ENCODE results near the gene TLX2. TPM values are rescaled to one million over a fixed set of nuclear protein-coding genes. Genes with fewer than 3 reads are reported as not detected.

Gene TLX2
- total and polyA plus RNA-seq, 2 of the 13 experiments (the other 11 are each of a cell fraction or from before 2014, with no cell fraction given): 0.05 to 0.20 TPM

DNA sequence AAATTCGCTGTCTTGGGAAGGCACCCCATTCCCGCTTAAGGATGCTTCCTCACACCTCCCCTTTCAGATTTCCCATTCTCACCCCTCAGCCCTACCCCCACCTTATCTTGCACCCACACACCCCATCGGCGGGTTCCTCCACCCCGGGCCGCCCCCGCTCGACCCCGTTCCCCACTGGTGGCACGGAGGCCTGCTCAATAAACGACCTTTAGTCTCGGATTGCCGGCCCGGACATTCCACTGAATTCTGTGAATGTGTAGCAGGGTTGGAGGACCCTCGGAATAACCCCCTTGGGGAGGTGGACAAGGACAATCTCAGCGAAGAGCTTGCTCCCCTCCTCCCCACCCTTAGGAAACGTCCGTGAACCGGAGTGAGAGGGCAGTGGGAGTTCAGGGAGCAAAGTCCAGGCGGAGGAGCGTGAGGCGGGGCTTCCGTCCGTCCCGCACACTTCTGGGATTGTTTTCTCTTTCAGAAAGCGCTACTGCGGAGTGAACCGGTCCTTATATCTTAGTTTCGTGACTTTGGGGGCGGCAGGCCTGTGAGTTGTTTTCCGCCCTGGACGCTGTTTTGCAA is 12.0 kb upstream of the TLX2 start (continued):
- TF ChIP-seq ZNF382 (CRISPR knock-in tag; IDR thresholded peaks at IDR 0.05; ENCODE audit: borderline replicate concordance) (no peak), SKI (IDR thresholded peaks at IDR 0.05; ENCODE audit: partially characterized antibody) (peak; percentile 89), IRX3 (CRISPR knock-in tag; IDR thresholded peaks at IDR 0.05; ENCODE audit: borderline replicate concordance, low read depth) (no peak), GABPA (IDR thresholded peaks at IDR 0.05; ENCODE audit: low read depth, low read length) (no peak), GABPA (CRISPR knock-in tag; IDR thresholded peaks at IDR 0.05; ENCODE audit: low read depth) (peak; percentile 80), ZBED4 (CRISPR knock-in tag; IDR thresholded peaks at IDR 0.05; ENCODE audit: borderline replicate concordance) (0 out of 2 replicates have a peak, but pooled peaks have one; percentile 16), ZNF512 (CRISPR knock-in tag; IDR thresholded peaks at IDR 0.05) (no peak), ZNF709 (CRISPR knock-in tag; IDR thresholded peaks at IDR 0.05) (no peak), ZNF652 (CRISPR knock-in tag; IDR thresholded peaks at IDR 0.05; ENCODE audit: borderline replicate concordance, low read depth) (0 out of 2 replicates have a peak, but pooled peaks have one; percentile 13), ZSCAN29 (CRISPR knock-in tag; conservative IDR thresholded peaks at IDR 0.05) (no peak), ZNF740 (CRISPR knock-in tag; IDR thresholded peaks at IDR 0.05) (0 out of 2 replicates have a peak, but pooled peaks have one; percentile 42), ZNF343 (CRISPR knock-in tag; IDR thresholded peaks at IDR 0.05) (no peak), NCOA2 (CRISPR knock-in tag; IDR thresholded peaks at IDR 0.05) (peak; percentile 86)
- TF ChIP-seq, protein P1, sequence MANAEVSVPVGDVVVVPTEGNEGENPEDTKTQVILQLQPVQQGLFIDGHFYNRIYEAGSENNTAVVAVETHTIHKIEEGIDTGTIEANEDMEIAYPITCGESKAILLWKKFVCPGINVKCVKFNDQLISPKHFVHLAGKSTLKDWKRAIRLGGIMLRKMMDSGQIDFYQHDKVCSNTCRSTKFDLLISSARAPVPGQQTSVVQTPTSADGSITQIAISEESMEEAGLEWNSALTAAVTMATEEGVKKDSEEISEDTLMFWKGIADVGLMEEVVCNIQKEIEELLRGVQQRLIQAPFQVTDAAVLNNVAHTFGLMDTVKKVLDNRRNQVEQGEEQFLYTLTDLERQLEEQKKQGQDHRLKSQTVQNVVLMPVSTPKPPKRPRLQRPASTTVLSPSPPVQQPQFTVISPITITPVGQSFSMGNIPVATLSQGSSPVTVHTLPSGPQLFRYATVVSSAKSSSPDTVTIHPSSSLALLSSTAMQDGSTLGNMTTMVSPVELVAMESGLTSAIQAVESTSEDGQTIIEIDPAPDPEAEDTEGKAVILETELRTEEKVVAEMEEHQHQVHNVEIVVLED (CRISPR knock-in tag; IDR thresholded peaks at IDR 0.05; ENCODE audit: borderline replicate concordance): no peak
- TF ChIP-seq, protein P2, sequence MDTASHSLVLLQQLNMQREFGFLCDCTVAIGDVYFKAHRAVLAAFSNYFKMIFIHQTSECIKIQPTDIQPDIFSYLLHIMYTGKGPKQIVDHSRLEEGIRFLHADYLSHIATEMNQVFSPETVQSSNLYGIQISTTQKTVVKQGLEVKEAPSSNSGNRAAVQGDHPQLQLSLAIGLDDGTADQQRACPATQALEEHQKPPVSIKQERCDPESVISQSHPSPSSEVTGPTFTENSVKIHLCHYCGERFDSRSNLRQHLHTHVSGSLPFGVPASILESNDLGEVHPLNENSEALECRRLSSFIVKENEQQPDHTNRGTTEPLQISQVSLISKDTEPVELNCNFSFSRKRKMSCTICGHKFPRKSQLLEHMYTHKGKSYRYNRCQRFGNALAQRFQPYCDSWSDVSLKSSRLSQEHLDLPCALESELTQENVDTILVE (CRISPR knock-in tag; IDR thresholded peaks at IDR 0.05): peak; percentile 88
- TF ChIP-seq, protein P3, sequence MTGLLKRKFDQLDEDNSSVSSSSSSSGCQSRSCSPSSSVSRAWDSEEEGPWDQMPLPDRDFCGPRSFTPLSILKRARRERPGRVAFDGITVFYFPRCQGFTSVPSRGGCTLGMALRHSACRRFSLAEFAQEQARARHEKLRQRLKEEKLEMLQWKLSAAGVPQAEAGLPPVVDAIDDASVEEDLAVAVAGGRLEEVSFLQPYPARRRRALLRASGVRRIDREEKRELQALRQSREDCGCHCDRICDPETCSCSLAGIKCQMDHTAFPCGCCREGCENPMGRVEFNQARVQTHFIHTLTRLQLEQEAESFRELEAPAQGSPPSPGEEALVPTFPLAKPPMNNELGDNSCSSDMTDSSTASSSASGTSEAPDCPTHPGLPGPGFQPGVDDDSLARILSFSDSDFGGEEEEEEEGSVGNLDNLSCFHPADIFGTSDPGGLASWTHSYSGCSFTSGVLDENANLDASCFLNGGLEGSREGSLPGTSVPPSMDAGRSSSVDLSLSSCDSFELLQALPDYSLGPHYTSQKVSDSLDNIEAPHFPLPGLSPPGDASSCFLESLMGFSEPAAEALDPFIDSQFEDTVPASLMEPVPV (CRISPR knock-in tag; IDR thresholded peaks at IDR 0.05): 0 out of 2 replicates have a peak, but pooled peaks have one; percentile 9

Measured in HepG2 (cell line).